Keratinocyte (primary cell): ENCODE measurements around the gene TSTD2.

Experiments used
- CTCF ChIP-seq, 3 experiments: IDR thresholded peaks in 1 of 3; conservative IDR thresholded peaks in 1 of 3; optimal IDR thresholded peaks in 1 of 3; 2 replicates in 2 of 3; 3 replicates in 1 of 3; pipeline versions ENCODE3 to v1.5.1; 2011; ENCODE audit warnings: low read length in 3 of 3, mild to moderate bottlenecking in 3 of 3, moderate library complexity in 2 of 3, control low read depth in 1 of 3, inconsistent platforms in 1 of 3; ENCODE audit not compliant: insufficient read depth in 2 of 3; ENCODE audit errors: extremely low read depth in 1 of 3
- EZH2 ChIP-seq: IDR thresholded peaks from one replicate; pipeline ENCODE4 v1.6.1; 2012; ENCODE audit warnings: inconsistent platforms, mild to moderate bottlenecking, low read length, moderate library complexity

DNA sequence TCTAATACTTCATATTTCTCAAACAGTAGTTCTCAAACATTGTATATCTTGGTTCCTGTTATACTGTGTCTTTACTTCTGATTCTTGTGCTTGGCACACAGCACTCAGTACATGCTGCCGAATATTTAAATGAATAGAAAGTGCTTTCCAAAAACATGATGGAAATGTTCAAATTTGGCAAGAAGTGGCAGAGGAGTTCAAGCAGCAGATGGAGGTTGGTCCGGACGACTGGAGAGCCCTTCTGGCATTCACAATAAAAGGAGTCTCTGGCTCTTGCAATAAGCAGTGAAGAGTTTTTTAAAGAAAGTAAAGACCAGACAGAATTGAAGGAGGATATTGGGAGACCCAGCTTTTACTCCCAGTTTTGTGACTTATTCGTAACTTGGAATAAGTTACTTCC is 36.3 kb downstream of the TSTD2 start:
- TF ChIP-seq CTCF (optimal IDR thresholded peaks at IDR 0.05 in 1 of 3, IDR thresholded peaks at IDR 0.05 in 1 of 3, conservative IDR thresholded peaks at IDR 0.05 in 1 of 3; ENCODE audit: extremely low read depth in 1 of 3, insufficient read depth in 2 of 3, low read length in 3 of 3) (no peak), EZH2 (no peak)
